Vein endothelial cell (primary cell): ENCODE results near the gene CLEC4E. TPM values are rescaled to one million over a fixed set of nuclear protein-coding genes. Genes with fewer than 3 reads are reported as not detected.

Source experiments
- small RNA-seq: library from RNA; depleted of rRNA; stranded (forward); fragments of <200 nt; gene quantifications from one replicate; pipeline ENCODE3, GENCODE V24; 2012
- total RNA-seq: library from RNA; depleted of rRNA; stranded (reverse); fragments of >200 nt; gene quantifications from 2 replicates; pipeline ENCODE4 v1.2.3, GENCODE V29; 2012

The CLEC4E gene, protein sequence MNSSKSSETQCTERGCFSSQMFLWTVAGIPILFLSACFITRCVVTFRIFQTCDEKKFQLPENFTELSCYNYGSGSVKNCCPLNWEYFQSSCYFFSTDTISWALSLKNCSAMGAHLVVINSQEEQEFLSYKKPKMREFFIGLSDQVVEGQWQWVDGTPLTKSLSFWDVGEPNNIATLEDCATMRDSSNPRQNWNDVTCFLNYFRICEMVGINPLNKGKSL
- total RNA-seq: not detected in 2 replicates

DNA sequence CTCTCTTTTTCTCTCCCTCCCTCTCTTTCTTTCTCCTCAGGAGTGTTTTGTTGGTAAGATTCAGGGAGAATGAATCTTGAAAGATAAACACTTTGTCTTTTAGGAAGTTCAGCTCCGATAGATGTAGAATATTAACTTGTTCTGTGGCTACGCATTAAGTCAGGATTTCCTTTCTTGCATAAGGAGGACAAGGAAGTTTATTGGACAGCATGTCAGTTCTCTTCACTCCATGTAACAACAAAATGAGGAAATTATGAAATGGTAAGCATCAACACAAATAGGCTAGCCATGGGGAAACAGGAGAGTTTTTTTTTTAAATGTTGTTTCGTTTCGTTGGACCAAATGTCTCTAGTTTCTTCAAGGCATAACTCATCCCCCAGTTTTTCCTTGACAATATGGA lies at the start of gene CLEC4E:
CLEC4E (minus strand) TSS at position 75 of the 400 bp plus-strand sequence. CDS start 108 bp downstream, outside the sequence.

GRCh38 chr12:8513256-8513655 lies 27.4 kb downstream of the CLEC4E start, which contains the start of gene CLEC4D:
Gene CLEC4D (plus strand): TSS chr12:8513503. CDS start chr12:8513733, 230 bp downstream.

Small RNAs within 50 kb of the gene (small RNA-seq; reads per million reads assigned to genes)
- gene RNU6-275P: not detected

Other genes with a start within 250 kb of the CLEC4E start
- gene CLEC6A, start 84.9 kb downstream of the CLEC4E start, total RNA-seq: not detected in 2 replicates
- gene CLEC4D, start 27.4 kb downstream of the CLEC4E start, total RNA-seq: not detected in 2 replicates
- gene AICDA, start 72.0 kb upstream of the CLEC4E start, total RNA-seq: not detected in 2 replicates
- 0.33 TPM in 1 of 2 replicates, not detected in the other for gene MFAP5, start 121.9 kb upstream of the CLEC4E start, total RNA-seq
- 49.3 and 90.5 TPM in 2 replicates for gene RIMKLB, start 157.1 kb upstream of the CLEC4E start, total RNA-seq